ENCODE measurements around the gene AHDC1.
A peak's percentile ranks its signal among the peaks of the same experiment; 100 is the strongest.
"Not testable (repeated sequence)": the region's sequence is repeated elsewhere in the genome, so short reads cannot be mapped to it uniquely, and the experiment has no call there.

AHDC1 gene

DNA sequence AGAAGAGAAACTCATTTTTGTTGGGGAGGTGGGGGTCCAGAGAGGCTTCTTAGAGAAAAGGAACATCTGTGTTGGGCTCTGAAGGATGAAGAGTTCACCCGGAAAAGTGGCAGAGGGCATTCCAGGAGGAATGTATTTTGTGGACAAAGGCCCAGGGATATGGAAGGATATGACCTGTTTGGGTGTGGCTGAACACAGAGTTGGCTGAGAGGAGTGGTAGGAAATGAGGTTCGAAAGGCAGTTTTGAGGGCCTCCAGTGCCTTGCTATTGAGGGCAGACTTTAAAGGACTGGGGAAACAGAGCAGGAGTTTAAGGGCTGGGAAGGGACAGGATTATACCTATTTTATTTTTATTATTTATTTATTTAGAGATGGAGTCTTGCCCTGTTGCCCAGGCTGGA, 86.6 kb downstream of the AHDC1 start:
- DNase-seq (ENCODE audit: low read depth) = no peak

DNA sequence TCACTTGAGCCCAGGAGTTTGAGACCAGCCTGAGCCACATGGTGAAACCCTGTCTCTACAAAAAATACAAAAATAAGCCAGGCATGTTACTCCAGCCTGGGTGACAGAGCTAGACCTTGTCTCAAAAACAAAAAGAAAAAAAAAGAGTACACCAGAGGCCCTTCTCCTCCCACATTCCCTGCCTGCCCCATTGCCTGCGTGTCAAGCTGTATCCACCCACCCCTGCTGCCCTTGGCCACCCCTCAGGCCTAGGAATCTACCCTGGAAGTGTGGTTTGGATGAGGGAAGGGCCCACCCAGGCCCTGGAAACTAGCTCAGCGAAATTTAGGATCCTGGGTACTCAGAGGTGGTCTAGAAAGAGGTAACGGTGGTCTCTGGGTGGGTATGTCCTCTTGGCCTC, 88.3 kb downstream of the AHDC1 start:
- no peak for DNase-seq (ENCODE audit: low read depth)

DNA sequence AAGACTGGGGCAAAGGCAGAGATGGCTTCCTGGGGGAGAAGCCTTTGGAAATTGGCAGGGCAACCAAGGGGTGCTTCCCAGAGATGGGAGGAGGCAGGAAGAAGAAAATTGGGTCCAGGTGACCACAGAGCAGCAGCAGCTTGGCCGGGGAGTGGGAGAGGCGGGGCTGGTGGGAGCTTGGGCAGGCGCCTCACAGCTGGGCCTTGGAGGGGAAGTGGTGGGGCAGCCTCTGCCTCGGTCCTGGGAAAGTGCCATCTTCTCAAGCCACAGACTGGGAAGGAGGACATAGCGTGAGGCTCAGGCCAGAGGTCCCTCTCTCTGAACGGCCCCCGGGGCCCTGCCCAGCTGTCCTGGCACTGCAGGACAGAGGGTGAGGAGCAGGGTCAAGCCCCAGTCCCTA, 90.0 kb downstream of the AHDC1 start:
- no peak for DNase-seq (ENCODE audit: low read depth)

DNA sequence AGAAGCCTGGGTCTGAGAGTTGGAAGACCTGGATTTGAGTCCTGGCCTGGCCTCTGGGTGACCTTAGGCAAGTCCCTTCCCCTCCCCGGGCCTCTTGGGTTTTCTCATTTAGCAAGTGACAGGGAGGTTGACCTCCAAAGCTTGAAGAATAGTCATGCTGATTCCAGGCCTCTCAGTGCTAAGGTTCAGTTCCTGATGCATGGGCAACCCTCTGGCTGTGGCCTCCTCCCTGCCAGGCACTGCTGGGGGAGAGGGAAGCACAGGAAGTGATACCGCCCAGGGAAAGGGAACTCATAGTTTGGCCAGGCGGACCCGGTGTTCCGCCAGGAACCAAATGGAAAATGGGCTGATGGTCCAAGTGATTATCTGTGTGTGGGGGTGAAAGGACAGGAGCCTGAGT, 90.4 kb downstream of the AHDC1 start:
- no peak for DNase-seq (ENCODE audit: low read depth)

DNA sequence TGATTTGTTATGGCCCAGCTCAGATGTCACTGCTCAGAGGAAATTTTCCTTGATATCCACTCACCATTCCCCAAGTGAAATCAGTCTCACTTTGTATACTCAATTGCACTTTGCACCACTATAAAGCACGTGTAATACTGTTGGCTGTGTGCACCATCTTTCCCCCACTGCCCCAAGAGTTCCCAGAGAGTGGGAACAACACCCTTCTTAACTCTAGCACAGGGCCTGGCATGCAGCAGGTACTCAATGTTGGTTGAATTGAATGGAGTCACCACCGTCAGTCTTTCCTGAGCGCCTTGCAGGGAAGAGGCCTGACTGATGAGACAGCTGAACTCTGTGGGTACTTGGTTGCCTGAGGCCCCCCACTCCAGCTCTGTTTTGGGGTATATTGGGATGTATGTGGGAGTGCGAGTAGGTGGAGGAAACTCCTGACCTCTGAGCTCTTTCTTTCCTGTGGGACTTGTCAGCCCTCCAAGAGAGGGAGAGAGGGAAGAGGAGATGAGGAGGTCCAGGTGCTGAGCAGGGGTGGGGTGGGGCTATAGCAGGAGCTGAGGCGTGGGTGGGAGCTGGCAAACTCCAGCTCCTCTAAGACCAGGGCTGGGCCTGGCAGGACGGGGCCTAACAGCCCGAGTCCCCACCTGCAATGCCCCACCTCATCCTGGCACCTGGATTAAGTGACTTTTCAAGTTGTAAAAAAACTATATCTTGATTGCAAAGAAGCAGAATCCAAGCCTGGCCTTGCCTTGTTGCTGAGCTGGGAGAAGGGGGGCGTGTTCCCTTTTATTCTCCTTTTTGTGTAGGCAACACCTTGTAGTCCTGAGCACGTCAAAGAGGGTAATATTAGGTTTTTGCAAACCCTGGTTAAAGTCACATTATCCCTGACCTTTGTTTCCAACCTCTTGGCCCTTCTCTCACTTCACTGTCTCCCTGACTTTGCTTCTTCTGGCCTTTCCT, 94.5 kb downstream of the AHDC1 start:
- DNase-seq (ENCODE audit: low read depth) = no peak

DNA sequence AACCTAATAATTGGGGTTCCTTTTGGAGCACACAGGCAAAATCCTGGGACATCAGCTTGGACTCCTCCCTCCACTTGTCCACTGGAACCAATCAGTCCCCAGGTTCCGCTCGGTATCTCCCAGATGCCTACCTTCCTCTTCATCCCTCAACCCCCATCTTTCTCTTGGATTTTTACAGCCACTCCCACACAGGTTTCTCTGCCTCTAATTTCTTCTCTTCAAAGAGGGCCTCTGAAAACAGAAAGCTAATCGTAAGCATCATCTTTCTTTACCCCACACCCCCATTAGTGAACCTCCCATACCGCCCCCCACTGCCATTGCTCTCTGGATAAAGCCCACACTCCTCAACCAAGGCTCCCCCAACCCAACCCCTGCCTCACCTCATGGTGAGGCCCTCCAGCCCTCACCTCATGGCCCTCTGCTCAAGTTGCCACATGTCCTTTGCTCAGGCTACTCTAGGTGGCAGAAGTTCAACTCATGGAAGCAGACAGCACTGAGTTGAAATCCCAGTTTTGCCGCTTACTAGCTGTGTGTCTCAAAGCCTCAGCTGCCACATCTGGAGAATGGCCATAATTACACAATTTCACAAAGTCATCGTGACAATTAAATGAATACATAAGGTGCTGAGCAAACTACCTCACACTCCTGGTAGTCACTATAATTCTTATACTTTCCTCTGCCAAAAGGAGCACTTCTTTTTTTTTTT, 95.8 kb downstream of the AHDC1 start:
- no peak for DNase-seq (ENCODE audit: low read depth)

DNA sequence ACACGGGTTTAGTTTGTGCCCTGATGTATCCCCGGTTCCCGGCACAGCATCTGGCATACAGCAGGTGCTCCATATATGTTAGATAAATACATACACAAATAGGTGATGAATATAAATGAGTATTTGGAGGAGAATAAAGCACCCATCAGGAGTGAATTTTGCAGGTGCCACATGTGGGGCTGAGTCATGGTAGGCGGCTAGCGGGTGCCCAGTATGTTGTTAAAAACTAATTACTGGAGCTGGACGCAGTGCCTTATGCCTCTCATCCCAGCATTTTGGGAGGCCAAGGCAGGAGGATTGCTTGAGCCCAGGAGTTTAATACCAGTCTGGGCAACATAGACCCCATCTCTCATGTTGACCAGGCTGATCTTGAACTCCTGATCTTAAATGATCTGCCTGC, 97.2 kb downstream of the AHDC1 start:
- DNase-seq (ENCODE audit: low read depth) = no peak

DNA sequence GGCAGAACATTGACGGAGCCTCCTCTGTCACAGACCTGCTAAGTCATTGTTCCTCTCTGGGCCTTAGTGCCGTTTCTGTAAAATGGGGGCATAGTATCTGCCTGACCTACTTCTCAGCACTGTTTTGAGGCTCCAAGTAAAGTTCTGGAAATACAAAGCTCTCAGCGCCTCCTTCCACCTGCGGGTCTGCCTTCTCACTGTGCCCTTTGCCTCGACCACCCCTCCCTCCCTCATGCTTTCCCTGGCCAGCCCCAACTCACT, 98.6 kb downstream of the AHDC1 start:
- no peak for DNase-seq (ENCODE audit: low read depth)

DNA sequence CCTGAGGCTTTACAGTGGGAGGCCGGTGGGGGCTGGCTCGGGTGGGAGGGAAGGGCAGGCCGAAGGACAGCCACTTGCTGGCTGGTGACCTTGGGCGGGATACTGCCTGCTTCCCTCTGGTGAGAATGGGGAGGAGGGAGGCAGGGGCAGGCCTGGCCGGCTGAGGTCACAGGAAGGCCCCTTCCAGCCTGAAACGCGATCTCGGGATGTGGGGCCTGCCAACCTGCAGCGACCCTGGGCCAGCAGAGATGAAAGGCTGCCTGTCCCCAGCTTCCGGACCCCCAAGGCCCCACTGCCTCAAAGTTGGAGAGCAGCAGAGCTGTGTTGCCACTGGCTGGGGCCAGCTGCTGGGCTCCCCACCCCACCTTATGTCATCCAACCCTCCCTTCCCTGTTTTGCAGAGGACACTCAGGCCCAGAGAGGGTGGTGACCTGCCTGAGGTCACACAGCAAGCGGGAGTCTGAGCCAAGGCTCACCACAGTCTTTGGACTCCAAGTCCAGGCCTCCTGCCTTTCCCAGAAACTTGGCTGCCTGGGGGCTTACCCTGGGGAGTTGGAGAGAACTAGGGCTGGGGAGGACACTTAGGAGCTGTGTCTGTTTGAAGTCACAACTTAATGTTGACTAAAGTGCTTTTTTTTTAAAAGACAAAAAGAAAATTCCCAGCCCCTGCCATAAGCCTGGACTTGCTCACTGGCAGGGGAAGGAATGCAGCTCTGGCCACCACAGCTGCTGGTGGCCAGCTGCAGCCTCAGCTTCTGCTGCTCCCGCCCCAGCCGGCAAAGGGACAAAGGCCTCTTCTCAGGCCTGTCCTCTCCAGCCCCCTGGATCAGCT, 99.1 kb downstream of the AHDC1 start:
- DNase-seq (ENCODE audit: low read depth) = no peak

DNA sequence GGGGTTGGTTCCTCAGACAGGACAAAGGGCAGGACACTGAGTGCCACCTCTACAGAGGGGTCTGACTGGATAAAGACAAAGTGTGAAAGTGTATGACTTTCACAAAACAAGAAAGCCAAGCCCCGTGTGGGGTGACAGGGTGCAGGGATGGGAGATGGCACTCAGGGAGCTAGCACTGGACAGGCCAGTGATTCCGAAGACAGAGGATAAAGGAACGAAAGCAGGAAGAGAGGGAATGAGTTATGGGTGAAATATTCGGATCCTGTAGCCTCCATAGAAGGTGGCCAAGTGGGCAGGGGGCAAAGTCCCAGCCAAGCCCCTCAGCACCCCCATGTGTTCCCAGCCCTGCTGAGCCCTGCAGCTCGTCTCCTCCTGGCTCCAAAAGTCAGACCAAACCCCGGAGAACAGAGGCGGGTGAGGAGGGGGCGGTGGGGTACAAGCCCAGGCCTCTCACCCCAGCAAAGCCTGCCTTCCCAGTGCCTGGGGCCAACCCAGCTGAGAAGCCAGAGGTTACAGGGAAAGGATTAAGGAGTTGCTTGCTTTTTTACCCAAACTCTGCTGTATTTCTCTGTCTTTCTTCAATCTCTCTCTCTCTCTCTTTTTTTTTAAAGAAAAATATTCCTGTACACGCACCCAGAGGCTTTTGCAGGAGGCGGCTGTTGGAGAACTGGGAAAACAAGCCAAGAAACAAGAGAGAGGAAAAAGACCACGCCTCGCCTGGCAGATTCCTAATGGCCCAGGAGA, 99.9 kb downstream of the AHDC1 start:
- DNase-seq (ENCODE audit: low read depth) = no peak

DNA sequence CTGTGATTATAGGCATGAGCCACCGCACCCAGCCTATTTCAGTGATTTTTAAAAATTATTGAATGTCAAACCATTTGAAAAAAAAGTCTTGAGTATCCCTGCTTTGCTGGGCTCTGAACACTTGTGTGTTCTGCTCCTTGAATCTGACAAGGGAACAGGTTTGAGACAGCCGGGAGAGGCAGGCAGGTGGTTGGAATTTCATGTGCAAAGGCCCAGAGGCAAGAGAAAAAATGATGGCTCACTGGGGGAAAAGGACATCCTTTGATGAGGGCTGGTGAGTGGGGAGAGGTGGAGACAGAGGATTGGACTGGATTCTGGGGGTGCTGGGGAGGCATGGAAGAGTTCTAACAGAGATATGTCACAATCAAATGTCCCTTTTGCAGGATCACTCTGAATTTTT, 100.9 kb downstream of the AHDC1 start:
- DNase-seq (ENCODE audit: low read depth) = no peak

DNA sequence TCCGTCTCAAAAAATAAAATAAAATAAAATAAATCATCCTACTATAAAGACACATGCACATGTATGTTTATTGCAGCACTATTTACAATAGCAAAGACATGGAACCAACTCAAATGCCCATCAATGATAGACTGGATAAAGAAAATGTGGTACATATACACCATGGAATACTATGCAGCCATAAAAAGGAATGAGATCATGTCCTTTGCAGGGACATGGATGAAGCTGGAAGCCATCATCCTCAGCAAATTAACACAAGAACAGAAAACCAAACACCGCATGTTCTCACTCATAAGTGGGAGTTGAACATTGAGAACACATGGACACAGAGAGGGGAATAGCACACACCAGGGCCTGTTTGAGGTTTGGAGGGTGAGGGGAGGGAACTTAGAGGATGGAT, 102.8 kb downstream of the AHDC1 start:
- not testable (repeated sequence) for DNase-seq (ENCODE audit: low read depth)

DNA sequence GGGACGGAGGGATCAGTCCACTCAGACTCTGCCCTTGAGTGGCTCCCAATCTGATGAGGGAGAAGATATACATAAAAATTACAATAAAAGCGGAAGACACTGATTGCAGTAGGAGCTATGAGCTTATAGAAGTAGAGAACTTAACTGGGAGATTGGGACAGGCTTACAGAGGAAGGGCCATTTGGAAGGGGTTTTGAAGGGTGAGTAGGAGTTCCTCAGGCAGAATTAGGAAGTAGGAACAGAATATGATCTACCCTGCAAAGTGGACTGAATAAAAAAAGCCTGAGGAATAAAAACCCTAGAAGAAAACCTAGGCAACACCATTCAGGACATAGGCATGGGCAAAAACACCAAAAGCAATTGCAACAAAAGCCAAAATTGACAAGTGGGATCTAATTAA, 104.8 kb downstream of the AHDC1 start:
- DNase-seq (ENCODE audit: low read depth) = no peak

DNA sequence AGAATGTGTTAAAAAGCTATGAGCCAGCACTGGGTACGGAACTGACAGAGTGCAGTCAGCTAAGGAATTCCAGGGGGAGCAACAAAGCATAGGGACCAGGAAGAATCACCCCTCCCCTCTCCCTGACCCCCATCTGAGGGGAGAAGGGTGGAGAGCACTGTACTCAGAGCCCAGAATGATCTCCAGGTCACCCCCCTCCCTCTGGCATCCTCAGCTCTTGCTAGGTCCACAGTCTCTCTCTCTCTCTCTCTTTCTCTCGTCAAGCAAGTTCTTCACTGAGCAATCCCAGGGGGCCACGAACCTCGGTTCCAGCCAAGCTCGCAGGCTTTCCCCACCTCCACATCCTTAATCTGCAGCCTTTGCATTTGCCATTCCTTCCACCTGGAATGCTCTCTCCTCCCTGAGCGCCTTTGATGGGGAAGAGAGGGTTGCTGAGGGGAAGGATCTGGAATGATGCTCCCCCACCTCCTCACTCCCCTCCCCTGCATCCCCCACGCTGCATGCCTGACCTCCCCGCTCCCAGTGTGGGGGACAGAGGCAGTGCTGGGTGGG, 107.3 kb downstream of the AHDC1 start:
- DNase-seq (ENCODE audit: low read depth) = no peak

DNA sequence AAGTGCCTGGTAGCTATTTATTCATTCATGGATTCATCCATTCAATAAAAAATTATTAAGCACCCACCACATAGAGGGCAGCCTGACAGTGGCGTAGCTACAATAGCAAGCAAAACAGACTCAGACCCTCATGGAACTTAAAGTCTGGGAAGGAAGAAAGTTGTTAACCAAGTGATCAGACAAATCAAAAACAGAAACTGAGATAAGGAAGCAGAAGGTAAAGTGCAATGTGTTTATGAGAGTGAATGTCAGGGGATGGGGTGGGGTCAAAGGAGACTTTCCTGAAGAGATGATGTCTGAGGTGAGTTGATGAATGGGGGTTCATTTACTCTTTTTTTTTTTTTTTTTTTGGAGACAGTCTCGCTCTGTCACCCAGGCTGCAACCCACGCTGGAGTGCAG, 111.1 kb downstream of the AHDC1 start:
- DNase-seq (ENCODE audit: low read depth) = no peak

DNA sequence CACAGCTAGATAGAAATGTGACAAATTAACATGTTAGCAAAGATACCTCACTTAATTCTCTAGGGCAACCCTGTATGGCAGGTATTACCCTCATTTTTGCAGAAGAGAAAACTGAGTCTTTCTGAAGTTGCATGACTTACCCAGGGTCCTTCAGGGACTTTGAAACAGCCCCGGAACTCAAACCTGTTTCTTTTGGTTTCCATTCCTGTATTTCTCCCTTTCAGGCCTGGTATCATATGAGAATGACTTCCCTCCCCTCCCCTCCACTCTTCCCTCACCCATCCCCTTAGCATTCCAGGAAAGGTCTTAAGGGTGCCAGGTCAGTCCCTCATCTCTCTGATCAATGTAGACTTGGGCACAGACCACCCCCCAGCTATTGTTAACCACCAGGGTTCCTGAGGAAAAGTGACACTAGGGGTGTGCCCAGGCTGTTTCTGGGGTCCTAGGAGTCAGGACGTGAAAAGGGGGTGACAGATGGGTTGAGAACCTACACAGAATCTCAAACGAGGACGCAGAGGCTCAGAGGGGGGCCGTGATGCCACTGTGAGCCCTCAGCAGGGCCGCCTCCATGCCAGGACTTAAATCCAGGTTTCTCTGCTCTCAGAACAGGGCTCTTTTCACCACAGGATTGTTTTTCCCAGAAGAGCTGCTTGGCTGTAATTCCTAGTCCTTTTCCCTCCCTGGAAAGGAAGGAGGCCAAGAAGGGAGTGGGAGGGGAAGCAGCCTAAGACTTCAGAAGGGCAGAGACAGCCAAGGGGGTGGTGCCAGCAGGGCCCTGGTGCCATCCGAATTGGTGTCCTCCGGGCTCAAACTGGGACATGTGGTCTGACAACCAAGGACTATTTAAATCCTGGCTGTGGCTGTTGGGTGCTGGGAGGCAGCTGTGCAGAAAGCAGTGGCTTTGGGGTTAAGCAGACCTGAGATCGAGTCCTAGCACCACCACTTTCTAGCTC, 111.9 kb downstream of the AHDC1 start:
- no peak for DNase-seq (ENCODE audit: low read depth)

DNA sequence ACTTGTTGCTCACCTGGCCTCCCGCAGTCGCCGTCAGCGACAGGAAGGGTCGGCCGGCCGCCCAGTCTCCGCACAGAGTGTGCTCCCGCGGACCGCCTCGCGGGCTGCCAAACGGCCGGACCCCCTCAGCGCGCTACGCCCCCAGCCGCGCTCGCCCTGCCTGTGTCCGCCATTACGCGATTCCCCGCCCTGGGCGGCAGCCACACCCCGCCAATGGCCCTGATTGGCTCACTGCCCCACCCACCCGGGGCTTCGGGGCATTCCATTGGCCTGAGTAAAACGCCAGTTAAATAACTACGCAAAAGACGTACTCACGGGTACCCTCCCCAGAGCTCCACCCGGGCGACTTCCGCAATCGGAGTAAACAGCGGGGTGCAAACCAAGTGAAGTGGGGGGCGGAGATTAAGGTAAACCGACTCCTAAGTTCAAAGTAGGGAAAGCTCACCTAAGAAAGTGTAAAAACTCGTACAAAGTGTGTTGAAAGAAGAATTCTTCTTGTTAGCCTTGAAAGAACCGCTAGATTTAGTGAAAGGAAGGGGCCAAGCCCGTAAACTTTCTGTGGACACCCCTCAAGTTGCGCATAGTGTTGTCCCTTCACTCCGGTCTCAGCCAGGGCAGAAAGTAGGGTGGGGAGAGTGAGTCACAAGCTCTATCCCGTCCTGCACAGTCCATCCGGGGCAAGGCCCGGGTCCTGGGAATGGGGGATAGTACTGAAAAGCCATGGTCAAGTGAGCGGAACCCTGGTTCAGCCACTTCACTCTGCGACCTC, 113.8 kb downstream of the AHDC1 start, which contains the start of gene WASF2:
Gene WASF2 (minus strand): TSS at position 195 of the 769 bp plus-strand sequence. CDS start 61,277 bp downstream, outside the sequence.
- DNase-seq (ENCODE audit: low read depth) = peak; percentile 97

DNA sequence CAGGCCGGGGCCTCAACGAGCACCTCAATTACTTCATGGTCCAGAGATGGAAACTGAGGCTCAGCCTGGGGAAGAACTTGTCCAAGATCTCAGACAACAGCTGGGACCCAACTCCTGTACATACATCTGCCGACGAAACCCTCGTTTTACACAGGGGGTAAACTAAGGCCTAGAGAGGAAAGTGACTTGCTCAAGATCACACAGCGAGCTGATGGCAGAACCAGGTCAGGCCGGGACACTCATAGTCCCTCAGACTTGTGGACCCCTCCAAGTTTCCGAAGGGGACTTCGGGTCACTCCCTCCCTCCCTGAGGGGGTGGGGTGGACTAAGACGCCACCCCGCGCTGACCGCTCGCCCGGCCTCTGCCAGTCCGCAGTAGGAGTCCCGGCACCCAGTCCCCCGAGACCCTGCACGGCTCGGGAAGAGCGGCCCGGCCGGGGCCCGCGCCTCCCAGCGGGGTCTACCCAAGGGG, 114.4 kb downstream of the AHDC1 start:
- DNase-seq (ENCODE audit: low read depth) = peak; percentile 5
